ENCODE measurements around the gene PLCB3.
A peak's percentile ranks its signal among the peaks of the same experiment; 100 is the strongest.
"Not testable (repeated sequence)": the region's sequence is repeated elsewhere in the genome, so short reads cannot be mapped to it uniquely, and the experiment has no call there.

PLCB3 gene

GRCh38 chr11:64304032-64304315 lies 52.6 kb downstream of the PLCB3 start:
- no peak for DNase-seq (ENCODE audit: low read depth)
- peak overlapping the region; percentile 75 for H3K4me3 ChIP-seq (ENCODE audit: low read length)
- no peak for TF ChIP-seq CTCF (IDR thresholded peaks at IDR 0.05; ENCODE audit: insufficient read depth, low read depth, low read length, missing control alignments)

- peak; percentile 92 for DNase-seq (ENCODE audit: low read depth)
- TF ChIP-seq CTCF (IDR thresholded peaks at IDR 0.05; ENCODE audit: insufficient read depth, low read depth, low read length, missing control alignments): peak; percentile 84
- H3K4me3 ChIP-seq (ENCODE audit: low read length): peak overlapping the region; percentile 75
Observed at GRCh38 chr11:64304316-64305072, 53.2 kb downstream of the PLCB3 start.

GRCh38 chr11:64305075-64305690 lies 53.9 kb downstream of the PLCB3 start, which contains the start of gene ESRRA:
ESRRA (plus strand) TSS chr11:64305524; CDS start chr11:64307180, 1,656 bp downstream.
- TF ChIP-seq CTCF (IDR thresholded peaks at IDR 0.05; ENCODE audit: insufficient read depth, low read depth, low read length, missing control alignments): no peak
- peak; percentile 99 for DNase-seq (ENCODE audit: low read depth)
- peak within 1 kb of the TSS; percentile 79 for H3K4me3 ChIP-seq (ENCODE audit: low read length)

- peak; percentile 17 for TF ChIP-seq CTCF (IDR thresholded peaks at IDR 0.05; ENCODE audit: insufficient read depth, low read depth, low read length, missing control alignments)
- peak overlapping the region; percentile 79 for H3K4me3 ChIP-seq (ENCODE audit: low read length)
- peak; percentile 40 for DNase-seq (ENCODE audit: low read depth)
Observed at GRCh38 chr11:64305691-64306562, 54.6 kb downstream of the PLCB3 start.

GRCh38 chr11:64306563-64306875 lies 55.2 kb downstream of the PLCB3 start:
- H3K4me3 ChIP-seq (ENCODE audit: low read length): peak overlapping the region; percentile 79
- DNase-seq (ENCODE audit: low read depth): no peak
- no peak for TF ChIP-seq CTCF (IDR thresholded peaks at IDR 0.05; ENCODE audit: insufficient read depth, low read depth, low read length, missing control alignments)

GRCh38 chr11:64306876-64307622 lies 55.7 kb downstream of the PLCB3 start:
- H3K4me3 ChIP-seq (ENCODE audit: low read length): peak overlapping the region; percentile 79
- TF ChIP-seq CTCF (IDR thresholded peaks at IDR 0.05; ENCODE audit: insufficient read depth, low read depth, low read length, missing control alignments): no peak
- DNase-seq (ENCODE audit: low read depth): no peak

- H3K4me3 ChIP-seq (ENCODE audit: low read length); DNase-seq (ENCODE audit: low read depth): not testable (repeated sequence)
Observed at GRCh38 chr11:64307795-64308194, 56.5 kb downstream of the PLCB3 start.

Data from epithelial cell of esophagus (primary cell).